Measurements from ENCODE around the gene CYP2U1.
"Not testable (repeated sequence)": the region's sequence is repeated elsewhere in the genome, so short reads cannot be mapped to it uniquely, and the experiment has no call there.

CYP2U1 gene

GRCh38 chr4:107922486-107923473 lies 8.6 kb upstream of the CYP2U1 start:
- no peak for FAIRE-seq

- FAIRE-seq, result not testable (repeated sequence)
Measured at GRCh38 chr4:107925713-107926112, 5.6 kb upstream of the CYP2U1 start.

GRCh38 chr4:107926875-107927274 lies 4.5 kb upstream of the CYP2U1 start:
- not testable (repeated sequence) for FAIRE-seq

- FAIRE-seq, result no peak
Measured at GRCh38 chr4:107931775-107932321, 499 bp downstream of the CYP2U1 start.

GRCh38 chr4:107935246-107935645 lies 3.9 kb downstream of the CYP2U1 start:
- no peak for FAIRE-seq

- no peak for FAIRE-seq
Measured at GRCh38 chr4:107937040-107937439, 5.7 kb downstream of the CYP2U1 start.

- no peak for FAIRE-seq
Measured at GRCh38 chr4:107939307-107939706, 8.0 kb downstream of the CYP2U1 start.

GRCh38 chr4:107945809-107946208 lies 14.5 kb downstream of the CYP2U1 start:
- no peak for FAIRE-seq

- no peak for FAIRE-seq
Measured at GRCh38 chr4:107950746-107951540, 19.6 kb downstream of the CYP2U1 start.

- FAIRE-seq, result no peak
Measured at GRCh38 chr4:107951551-107951950, 20.2 kb downstream of the CYP2U1 start.

GRCh38 chr4:107956011-107956410 lies 24.7 kb downstream of the CYP2U1 start:
- FAIRE-seq, result no peak

- FAIRE-seq, result no peak
Measured at GRCh38 chr4:107966903-107967302, 35.6 kb downstream of the CYP2U1 start.

- not testable (repeated sequence) for FAIRE-seq
Measured at GRCh38 chr4:107967519-107967918, 36.2 kb downstream of the CYP2U1 start.

- not testable (repeated sequence) for FAIRE-seq
Measured at GRCh38 chr4:107967921-107968320, 36.6 kb downstream of the CYP2U1 start.

GRCh38 chr4:107970063-107970798 lies 38.9 kb downstream of the CYP2U1 start:
- no peak for FAIRE-seq

GRCh38 chr4:107972605-107973004 lies 41.3 kb downstream of the CYP2U1 start:
- no peak for FAIRE-seq

- FAIRE-seq, result no peak
Measured at GRCh38 chr4:107974523-107974922, 43.2 kb downstream of the CYP2U1 start.

- no peak for FAIRE-seq
Measured at GRCh38 chr4:107977482-107977881, 46.1 kb downstream of the CYP2U1 start.

- FAIRE-seq, result no peak
Measured at GRCh38 chr4:107977966-107978705, 46.8 kb downstream of the CYP2U1 start.

GRCh38 chr4:107978716-107979451 lies 47.5 kb downstream of the CYP2U1 start:
- FAIRE-seq, result no peak

Data from G401.6 (cell line).